Nucleus accumbens (tissue), 56 donors: Measurements from ENCODE around the gene ISLR.
A peak's percentile ranks its signal among the peaks of the same experiment; 100 is the strongest.
"Not testable (repeated sequence)": the region's sequence is repeated elsewhere in the genome, so short reads cannot be mapped to it uniquely, and the experiment has no call there.

ENCODE experiments used
- DNase-seq, 56 donors: peaks; one replicate each; lab custom pipeline; 2025; lab: John Stamatoyannopoulos, UW

The ISLR gene

DNA sequence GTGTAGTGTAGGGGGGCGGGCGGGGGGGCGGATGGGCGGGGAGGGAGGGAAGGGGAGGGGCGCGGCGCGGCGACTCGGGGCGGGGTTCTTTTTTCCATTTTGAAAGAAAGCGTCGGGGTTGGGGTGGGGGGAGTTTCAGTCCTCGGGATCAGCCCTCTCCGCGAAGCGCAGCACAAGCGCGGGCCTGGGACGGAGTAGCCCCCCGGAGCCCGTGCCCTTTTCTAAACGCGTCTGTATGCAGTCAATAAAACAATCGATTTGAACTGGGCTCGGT, 37.0 kb upstream of the ISLR start:
- DNase-seq, result no peak

DNA sequence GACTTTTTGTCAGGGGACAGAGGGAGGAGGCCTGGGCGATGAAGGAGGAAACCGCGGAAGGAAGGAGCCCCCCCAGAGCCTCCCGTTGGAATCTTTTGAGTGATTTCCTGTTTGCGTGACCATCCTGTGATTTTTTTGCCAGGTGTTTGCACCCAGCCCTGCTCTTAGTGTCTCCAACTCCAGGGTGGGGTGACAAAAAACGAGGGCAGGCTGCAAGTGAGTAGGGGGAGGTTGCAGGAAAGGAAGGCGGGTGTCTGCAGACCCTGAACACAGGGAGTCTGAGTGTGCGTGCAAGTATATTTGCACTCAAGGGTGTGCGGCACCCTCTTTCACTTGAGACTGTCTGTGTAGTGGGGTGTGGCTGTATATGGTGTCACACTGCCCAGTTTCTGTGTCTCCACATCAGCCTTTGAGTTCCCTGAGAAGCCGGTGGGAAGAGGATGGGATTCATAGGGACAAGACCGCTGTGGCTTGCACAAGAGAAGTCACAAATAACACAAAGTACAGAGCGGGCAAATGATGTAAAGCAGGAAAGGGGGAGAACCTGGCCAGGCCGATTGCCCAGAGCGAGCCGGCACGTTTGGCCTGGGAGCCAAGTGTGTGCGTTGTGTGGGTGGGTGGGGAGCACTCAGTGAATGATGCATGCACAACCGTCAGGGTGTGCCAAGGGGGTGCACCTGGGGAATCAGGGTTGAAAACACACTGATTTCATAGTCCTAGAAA, 36.5 kb upstream of the ISLR start:
- DNase-seq, result no peak

DNA sequence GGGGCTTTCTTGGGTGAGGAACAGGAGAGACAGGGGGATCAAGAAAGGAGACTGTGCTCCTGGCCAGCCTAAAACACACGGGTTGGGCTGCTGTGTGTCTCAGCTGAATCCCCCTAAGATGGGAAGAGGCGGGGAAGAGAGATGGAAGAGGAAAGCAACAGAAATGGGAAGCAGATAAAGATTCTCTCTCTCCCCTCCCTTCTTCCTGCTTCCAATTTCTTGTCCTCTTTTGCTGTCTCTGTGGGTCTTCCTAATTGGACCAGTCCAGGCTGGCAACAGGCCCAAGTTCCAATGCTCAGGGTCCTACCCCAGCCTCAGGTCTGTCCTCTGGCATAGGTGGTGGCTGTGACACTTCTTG, 36.0 kb upstream of the ISLR start:
- DNase-seq, result no peak

DNA sequence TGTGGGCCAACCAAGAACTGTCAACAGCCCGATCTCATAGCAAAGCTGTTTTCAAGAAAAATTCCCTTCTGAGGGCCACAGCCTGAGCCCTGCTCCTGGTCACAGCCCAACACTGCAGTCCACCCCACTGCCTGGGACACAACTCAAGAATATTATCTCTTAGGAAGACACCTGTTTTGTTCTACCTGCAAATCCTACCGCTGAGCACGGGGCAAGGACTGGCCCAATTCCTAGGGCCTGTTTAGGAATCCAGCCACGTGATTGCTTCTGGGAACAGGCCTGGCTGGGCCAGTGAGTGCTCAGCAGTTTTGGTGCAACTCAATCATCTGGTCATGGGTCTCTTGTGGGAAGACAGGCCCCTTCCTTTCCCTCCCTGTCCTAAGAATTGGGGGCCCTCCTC, 34.9 kb upstream of the ISLR start:
- no peak for DNase-seq

DNA sequence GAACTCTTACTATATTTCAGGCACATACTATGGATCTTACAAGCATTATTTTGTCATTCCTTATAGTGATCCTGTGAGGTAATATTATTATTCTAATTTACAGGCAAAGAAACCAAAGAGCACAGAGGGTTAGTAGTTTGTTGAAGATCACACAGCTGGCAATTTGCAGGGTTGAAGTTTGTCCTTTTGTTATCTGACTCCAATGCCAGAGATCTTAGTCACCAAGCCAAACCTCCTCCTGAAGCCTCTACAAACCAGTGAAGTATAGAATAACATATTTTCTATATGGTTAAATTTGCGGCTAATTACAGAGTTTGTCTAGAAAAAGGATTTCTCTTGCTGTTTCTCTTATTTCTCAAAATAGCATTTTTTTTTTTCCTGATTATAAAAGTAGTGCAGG, 31.9 kb upstream of the ISLR start:
- DNase-seq, result no peak

DNA sequence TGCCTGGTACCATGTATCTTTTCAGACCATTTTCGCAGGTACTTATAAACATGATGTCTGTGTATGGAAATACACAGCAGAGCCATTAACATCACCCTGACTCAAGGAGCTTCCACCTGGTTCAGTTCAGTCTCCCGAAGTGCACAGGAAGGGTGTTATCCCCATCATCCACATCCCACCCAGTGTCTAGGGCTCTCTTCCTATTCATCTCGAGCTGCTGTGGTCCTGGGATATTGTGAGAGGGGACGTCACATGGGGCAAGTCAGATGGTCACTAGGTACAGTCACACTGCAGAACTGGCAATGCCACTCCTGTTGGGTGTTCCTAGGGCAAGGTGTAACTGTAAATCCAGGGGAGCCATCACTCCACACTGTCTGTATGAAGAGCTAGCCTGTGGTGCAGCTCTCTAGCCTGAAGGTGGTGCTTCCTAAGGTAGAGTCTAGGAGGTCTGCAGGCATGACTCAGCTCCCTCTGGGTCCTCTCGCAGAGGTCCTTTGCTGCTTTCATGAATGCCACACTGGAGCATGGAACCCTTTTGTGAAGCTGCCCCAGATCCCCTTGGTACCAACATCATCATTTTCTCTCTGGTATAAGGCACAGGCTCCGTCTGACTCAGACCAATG, 29.2 kb upstream of the ISLR start:
- DNase-seq, result no peak

DNA sequence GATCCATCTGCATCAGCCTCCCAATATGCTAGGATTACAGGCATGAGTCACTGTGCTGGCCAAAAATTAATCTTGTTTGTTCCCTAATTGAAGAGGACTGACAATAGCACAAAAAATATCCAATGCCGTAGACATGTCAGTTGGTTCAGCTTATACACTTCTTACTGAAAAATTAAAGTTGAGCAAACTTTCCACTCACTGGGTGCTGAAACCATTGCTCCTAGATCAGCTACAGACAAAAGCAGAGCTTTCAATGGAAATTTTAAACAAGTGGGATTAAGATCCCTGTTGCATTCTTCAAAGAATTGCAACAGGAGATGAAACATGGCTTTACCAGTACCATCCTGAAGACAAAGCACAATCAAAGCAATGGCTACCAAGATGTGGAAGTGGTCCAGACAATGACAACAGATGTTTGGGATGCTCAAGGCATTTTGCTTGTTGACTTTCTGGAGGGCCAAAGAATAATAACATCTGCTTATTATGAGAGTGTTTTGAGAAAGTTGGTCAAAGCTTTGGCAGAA, 27.2 kb upstream of the ISLR start:
- no peak for DNase-seq

DNA sequence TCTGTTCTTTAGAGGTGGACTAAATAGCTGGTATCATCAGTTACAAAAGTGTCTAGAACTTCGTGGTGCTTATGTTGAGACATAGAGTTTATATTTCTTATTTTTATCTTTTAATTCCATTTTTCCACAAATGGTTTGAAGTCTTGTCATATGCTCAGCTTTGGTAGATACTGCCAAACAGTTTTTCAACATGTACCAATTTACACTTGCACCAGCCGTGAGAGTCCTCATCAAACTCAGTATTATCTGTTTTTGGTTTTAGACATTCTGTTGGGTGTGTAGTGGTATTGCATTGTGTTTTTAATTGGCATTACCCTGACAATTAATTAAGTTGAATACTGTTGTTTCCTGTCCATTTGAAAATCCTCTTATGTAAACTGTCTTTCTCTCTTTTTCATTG, 26.5 kb upstream of the ISLR start:
- no peak for DNase-seq

DNA sequence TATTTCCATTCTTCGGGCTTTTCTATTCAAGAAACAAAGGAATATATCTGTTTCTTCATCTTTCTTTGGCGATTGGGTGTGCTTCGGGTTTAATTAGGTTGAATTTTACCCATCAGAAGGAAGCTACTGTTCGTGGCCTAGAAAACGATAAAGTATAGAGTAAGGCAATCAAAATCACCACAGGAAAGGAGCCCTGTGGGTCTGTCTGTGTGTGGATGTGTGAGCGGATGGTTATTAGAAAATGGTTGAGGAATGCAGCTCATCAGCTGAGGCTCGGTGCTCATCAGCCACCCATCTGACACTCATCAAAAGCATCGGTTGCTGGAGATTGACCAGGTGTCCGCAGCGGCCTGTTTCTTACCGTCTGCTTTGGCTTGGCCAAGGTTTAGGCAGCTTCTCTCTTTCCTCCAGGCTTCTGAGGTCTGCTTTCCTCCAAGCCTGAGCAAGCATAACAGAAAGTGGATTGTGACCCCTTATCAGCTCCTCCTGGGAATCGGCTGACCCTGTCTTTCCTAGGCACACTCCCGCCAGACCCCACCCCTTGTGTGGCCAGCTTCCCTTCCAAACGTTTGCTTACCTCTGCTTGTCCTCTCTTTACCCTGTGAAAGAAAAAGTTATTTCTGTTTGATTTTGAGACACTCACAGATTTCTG, 17.6 kb upstream of the ISLR start:
- no peak for DNase-seq

DNA sequence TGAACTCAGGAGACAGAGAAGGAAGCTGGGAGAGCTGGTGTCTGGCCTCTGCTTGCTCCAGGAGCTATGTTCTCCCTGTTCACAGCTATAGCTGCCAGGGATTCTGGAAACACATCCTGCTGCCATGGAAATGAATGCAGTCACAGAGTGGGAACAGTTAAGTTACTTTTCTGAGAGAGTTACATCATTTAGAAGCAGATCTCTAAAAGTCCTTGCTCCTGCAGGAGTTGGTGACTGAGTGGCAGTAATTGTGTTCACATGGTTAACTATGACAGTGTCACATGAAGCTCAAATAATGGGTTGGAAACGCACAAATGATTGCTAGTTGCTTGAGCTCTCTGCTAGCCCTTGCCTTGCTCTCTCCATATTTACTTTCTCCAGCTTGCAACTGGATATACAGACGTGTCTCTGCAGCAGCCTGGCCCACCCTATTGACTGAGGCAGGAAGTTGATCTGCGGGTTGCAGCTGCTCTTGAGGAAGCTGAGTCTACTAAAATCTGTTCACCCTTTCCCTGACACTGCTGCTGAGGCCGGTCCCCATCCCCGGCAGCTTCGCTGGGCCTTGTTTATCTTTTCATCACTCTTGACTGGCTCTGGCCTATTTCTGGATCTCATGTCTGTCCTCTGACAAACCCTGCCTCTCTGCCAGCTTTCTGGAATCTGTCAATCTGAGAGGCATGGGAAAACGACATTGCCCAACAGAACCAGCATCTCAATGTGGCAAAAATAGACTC, 16.7 kb upstream of the ISLR start:
- peak in 13 of 56 donors; percentile 13 to 59 (median 40) for DNase-seq

DNA sequence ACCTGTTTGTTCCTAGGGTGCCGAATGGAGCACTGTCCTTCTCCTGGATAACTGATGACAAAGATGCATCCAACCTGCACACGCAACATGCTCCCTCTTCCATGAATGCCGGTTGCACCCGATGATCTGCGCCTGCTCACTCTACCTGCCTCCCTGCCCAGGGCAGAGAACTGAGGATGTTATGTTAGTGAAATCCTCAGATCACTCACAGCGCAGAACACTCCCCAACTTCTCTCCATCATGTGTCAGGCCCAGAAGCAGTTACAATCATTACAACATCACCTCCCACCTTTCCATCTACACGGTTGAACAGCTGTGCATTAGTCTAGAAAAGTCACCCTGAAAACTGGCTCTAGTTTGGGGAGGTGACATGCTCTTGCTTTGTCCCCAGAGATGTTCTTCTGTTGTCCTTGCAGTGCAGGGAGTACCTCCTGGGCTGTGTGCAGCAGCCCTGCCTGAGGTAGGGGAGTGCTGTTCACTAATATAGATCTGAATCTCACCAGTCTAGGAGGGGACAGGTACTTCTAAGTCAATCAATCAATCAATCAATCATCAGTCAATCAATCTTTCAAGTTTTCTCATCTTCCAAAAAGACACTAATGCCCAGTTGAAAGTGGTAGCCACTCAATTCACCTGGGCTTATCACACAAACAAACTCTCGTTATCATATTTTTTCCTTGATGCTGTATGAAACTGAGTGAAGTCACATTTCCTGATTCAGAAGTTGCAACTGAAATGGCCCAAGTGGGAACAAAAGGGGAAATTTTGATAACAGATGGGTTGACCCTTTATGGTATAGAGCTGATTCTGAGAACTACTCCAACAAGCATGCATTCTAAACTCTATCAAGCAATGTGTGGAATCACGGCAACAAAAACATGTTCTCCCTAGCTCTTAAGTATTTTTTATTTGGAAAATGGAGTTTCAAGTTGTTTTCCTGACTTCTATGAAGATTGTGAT, 15.4 kb upstream of the ISLR start:
- DNase-seq, result peak in 18 of 56 donors; percentile 11 to 71 (median 38)

DNA sequence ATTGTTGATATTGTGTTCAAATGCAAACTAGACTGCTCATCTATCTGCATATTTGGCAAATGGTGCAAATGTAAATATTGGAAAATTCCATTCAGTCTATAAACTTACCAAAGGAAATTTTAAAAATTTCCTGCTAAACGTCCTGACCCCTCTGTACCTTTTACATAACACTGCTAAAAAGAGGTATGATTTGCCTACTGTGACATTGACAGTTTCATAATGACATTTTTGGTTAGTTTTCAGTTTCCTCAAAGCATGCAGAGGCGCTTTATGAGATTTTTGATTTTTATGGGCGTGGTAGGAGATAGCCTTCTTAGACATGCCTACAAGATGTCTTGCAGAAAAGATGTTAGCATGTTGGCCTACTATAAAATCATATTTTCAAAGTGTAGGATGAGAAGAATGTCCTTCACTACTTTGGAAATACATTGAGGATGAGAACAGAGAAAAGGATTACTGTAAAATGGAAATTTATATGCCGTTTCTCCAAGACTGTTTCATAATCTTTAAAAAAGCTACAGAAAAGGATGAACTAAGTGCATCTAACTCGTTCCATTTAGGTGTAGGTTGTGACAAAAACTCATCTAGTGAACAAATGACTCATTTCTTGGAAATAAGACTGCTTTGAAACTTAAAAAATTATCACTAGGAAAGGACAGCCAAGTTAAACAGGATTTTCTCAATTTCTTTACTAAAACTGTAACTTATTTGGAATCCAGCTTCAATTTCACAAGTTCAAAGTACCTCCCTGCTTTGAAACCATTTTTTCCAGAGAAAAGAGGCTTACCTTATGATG, 14.5 kb upstream of the ISLR start:
- no peak for DNase-seq

DNA sequence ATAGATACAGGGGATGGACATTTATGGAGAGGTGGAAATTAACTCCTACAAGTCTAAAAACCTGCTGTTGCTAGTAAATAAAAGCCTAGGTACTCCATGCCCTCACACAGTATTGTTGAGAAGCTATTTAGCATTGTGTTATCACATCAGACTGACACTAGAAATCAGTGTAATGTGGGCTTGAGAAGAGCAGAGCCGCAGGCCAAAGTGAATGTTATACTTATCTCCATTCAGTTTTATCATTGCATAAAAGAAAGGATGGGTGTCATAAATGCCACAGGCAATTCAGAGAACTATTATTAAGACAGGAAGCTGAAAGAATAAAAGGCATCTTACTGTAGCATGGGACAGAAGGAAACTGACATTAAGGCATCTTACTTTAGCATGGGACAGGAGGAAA, 13.7 kb upstream of the ISLR start:
- DNase-seq, result no peak

DNA sequence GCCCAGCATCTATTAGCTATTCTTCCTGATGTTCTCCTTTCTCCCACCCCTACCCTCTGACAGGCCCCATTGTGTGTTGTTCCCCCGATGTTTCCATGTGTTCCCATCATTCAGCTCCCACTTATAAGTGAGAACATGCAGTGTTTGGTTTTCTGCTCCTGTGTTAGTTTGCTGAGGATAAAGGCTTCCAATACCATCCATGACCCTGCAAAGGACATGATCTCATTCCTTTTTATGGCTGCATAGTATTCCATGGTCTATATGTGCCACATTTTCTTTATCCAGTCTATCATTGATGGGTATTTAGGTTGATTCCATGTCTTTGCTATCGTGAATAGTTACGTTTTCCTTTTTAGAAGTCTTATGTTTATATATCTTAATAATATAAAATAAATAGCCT, 13.1 kb upstream of the ISLR start:
- DNase-seq, result not testable (repeated sequence)

DNA sequence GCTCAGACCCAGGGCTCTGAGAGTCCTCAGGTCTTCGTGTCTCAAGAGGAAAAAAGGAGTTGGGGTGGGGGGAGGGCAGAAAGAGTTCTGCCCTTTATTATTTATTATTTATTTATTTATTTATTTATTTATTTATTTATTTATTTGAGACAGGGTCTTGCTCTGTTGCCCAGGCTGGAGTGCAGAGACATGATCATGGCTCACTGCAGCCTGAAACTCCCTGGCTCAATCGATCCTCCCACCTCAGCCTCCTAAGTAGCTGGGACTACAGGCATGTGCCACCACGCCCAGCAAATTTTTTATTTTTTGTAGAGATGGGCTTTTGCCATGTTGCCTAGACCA, 11.3 kb upstream of the ISLR start:
- DNase-seq, result not testable (repeated sequence)

DNA sequence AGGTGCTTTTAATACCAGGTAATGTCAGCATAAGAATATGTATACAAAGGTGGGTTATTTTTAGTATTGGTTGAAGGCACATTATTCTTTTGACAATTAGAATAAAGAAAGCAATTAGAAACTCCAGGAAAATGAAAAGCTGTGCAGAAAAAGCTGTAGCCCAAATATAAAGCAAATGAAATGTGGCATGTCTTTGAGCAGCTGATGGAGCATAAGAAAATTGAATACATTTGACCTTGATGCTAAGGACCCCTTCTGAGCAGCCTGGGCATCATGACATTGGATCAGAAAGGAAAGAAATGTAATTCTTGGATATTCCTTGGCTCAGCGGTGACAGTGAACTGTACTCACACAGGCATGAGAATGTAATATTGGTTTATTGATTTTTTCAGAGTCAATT, 8.0 kb upstream of the ISLR start:
- no peak for DNase-seq

DNA sequence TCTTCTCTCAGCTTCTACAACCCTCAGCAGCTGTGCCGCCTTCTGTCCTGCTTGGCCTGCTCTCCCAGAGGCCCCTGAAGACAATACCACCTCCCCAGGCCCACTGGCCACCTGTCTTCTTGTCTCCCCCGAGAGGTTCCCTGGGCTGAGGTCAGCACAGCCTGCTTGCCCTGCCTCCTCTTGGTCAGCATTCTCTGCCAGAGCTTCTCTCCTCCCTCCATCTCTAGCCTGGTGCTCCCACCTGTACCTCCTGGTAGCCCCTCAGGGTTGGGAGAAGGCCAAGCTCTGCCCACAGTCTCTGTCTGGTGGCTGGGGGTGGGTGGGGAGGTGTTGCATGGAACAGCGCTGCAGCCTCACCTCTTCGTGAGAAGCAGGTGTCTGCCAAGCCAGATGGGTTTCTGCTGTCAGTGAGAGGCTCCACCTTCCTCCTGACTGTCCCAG, 5.6 kb upstream of the ISLR start:
- no peak for DNase-seq

DNA sequence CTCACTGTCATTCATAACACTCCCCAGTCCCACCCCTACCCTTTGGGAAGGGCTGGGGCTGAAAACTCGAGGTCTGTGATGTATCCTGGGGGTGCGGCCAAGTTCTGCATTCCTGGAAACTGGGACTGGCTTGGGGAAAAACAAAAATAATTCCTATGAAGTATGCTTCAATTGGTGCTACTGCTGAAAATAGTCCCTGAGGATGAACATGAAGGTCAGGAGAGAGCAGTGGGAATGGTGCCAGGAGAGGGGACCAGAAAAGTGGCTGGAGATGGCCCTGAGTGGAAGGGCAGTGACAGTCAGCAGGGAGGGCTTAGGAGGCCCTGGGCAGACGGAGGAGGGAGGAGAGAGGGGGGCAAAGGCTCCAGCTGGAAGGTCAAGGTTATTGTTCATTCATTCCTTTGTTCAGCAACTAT, 4.8 kb upstream of the ISLR start:
- no peak for DNase-seq

DNA sequence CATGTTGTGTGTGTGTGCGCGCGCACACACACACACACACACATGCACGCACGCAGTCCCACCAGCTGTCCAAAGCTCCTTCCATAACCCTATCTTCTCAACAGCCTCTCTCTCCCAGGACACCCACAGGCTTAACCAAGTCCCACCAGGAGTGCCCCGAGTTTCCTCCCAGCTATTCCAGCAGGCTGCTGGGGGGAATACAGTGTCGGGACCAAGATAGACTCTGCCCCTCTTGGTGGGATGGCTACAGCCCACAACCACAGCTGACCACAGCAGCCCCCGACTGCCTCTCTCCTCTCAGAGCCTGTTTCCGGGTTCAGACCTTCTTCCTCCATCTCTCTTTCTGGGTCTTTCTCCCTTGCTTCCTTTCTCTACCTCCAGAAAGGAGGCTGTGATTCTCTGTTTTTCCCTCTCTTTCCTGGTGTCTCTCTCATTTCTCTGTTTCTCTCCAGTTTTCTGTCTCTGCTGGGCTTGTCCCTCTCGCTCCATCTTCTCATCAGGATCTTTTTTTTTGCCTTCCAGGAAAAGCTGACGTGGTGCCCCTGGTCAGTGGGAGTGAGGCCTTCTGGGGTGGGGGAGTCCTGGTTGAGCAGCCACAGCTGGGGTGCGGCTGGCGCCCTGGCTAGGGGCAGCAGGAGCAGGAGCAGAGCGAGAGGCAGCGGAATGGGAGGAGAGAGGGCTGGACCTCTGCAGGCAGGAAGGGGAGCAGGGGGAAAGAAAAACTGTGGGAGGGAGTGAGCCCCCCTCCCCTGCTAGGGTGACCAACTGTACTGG, 3.3 kb upstream of the ISLR start:
- no peak for DNase-seq
